NT2/D1 (cell line): ENCODE results near the gene FAM174B.

ENCODE experiments used
- YY1 ChIP-seq: IDR thresholded peaks from 2 replicates; pipeline ENCODE4 v1.6.1; 2011; ENCODE audit not compliant: insufficient read length, insufficient read depth
- ZNF274 ChIP-seq: IDR thresholded peaks from 2 replicates; pipeline ENCODE4 v1.6.1; 2011; ENCODE audit warnings: mild to moderate bottlenecking, low read depth, low read length

GRCh38 chr15:92601592-92602266 is 53.8 kb downstream of the FAM174B start:
- no peak for TF ChIP-seq YY1
- no peak for TF ChIP-seq ZNF274
